Thyroid gland (tissue), 4 donors: Measurements from ENCODE around the gene WDR59.

Experiments
- CTCF ChIP-seq, 6 experiments: fragments of 200-600 bp in 3 of 6; fragments of 450-650 bp in 3 of 6; sonication (generic) in 3 of 6; IDR thresholded peaks; one replicate each; pipeline ENCODE4 v1.5.1; 2016 to 2019; ENCODE audit warnings: antibody characterized with exemption in 6 of 6, mild to moderate bottlenecking in 2 of 6, inconsistent platforms in 1 of 6, moderate library complexity in 1 of 6
- POLR2A ChIP-seq, 2 donors: fragments of 450-650 bp; IDR thresholded peaks; one replicate each; pipeline ENCODE4 v1.6.1; 2017; ENCODE audit warnings: antibody characterized with exemption in 2 of 2, mild to moderate bottlenecking in 2 of 2, moderate library complexity in 1 of 2

GRCh38 chr16:74887084-74887483, 97.8 kb downstream of the WDR59 start:
- TF ChIP-seq CTCF (IDR thresholded peaks at IDR 0.05) (no peak), POLR2A (IDR thresholded peaks at IDR 0.05) (no peak)
